ENCODE data around the gene KAT2A.

The KAT2A gene

GRCh38 chr17:42112552-42113176, 8.5 kb downstream of the KAT2A start, which contains the start of gene DHX58:
DHX58 (minus strand) TSS chr17:42112714; CDS start chr17:42111892, 822 bp downstream.
- peak; percentile 70 for DNase-seq

DNA sequence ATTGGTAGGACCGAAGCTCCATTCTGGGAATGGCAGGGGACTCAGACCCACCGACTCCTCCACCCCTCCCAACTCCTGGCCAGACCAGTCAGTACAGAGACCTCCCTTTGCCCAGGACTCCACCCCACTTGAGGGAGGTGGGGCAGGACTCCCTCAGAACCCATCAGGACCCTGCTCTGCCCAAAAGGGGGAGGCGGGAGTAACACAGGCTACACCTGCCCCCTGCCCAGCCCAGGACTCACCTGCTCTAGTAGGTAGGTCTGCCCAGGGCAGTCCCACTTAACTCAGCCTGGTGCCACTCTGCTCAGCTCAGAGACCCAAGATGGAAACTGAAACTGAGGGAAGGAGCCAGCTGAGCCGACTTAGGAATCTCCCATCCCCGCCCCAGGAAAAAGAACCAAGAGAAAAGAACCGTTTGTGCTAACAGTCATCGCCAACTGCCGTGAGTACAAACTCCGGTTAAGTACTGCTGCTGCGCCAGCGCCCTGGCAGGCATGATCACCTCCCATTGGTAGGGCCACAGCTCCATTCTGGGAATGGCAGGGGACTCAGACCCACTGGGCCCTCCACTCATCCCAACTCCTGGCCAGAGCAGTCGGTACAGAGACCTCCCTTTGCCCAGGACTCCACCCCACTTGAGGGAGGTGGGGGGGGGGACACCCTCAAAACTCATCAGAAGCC, 9.2 kb downstream of the KAT2A start:
- no peak for DNase-seq

GRCh38 chr17:42111265-42111636, 9.9 kb downstream of the KAT2A start:
- DNase-seq, result no peak

GRCh38 chr17:42110301-42111264, 10.6 kb downstream of the KAT2A start:
- no peak for DNase-seq

DNA sequence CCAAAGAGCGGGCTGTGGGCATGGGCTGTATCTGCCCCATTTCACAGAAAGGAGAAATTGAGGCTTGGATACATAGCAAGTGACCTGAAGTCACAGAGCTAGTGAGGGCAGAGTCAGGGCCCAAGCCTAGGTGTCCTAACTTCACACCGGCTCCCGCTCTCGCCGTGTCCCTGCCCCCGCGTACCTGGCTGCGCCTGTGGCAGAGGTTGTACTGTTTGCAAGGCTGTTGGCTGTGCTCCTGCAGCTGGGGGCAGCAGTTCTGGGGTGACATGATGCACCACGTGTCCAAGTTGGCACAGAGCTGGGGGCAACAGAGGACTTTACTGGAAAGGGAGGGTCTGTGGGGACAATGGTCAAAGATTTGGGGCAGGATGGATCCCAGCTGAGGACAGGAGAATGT, 12.1 kb downstream of the KAT2A start:
- DNase-seq, result no peak

GRCh38 chr17:42107597-42108576, 13.3 kb downstream of the KAT2A start:
- DNase-seq, result peak; percentile 81

- no peak for DNase-seq
These were observed 14.0 kb downstream of the KAT2A start for GRCh38 chr17:42107124-42107523.

GRCh38 chr17:42106009-42106408, 15.2 kb downstream of the KAT2A start:
- DNase-seq, result no peak

- DNase-seq, result no peak
These were observed 16.9 kb downstream of the KAT2A start for GRCh38 chr17:42104264-42104663.

DNA sequence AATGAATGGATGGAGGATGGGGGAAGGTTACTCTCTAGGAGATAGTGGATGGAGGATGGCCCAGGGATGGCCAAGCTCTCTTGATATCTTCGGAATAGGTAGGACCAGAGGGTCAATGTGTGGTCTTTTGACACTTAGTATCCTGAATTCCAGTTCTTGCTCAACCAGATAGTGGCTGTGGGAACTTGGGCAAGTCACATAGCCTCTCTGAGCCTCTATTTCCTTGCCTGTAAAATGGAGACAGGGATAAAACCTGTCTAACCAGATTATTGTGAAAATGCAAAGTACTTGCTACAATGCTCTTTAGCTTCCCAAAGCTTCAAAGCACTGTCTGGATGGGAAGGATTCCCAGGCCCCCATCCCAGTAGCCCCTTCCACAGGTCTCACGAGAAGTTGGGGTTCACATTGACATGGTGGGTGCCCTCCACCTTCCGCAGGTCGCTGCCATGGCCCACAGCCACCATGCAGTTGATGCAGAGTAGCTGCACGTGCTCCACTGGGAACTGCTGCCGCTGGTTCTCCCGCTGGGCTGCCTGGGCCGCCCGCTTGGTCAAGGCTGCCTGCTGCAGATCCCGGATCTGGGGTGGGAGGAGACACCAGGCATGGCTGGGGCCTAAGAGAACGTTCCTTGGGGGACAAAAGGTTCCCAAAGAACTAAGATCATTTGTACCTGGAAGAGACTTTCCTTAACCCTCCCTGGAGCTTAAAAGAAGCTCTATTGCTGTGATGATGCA, 17.8 kb downstream of the KAT2A start:
- no peak for DNase-seq

GRCh38 chr17:42101513-42102292, 19.5 kb downstream of the KAT2A start:
- DNase-seq, result no peak

GRCh38 chr17:42098730-42099399, 22.3 kb downstream of the KAT2A start:
- DNase-seq, result no peak

DNA sequence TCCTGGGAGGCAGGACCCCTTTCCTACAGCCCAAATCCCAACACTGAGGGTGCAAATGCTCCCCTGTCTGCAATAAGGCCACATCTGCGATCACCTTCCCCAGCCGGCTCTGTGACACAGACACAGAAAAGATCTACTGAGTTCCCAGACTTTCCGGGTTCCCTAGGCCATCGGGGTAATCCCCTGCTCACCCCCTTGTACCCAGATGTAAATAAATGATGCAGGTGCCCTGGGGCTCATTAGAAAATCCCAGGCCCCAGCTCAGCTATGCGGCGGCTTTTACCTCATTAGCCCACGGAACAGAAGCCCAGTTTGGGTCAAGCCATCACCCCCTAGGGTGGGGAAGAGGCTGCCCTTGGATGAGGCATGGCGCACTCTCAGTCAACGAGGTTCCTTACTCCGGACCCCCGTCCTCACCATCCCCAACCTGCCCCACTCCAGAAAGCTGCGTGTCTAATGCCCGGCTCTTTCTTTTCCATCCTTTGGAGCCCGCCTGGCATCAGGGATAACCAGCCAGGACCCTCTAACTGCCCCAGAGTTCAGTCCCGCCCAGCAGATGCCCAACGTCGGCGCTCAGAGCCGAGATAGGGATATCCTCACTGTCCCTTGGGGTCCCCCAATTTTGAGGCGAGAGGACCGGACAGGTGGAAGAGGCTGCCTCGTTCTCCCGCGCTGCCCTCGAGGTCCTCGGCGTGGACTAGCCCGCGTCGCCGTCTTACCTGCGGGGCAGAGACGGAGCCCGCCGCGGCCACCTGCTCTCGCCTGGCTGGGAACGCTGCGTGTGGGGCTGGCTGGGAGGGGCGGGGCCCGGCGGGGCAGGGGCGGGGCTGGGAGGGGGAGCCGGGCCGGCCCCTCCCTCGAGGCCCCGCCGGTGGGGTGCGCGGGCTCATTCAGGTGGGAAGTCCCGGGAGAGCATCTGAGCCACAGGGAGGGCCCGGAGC, 23.2 kb downstream of the KAT2A start, which contains the start of gene ZNF385C:
ZNF385C (minus strand) TSS at position 783 of the 941 bp plus-strand sequence. CDS start 35,417 bp downstream, outside the sequence.
- DNase-seq, result peak; percentile 10

GRCh38 chr17:42096360-42097111, 24.6 kb downstream of the KAT2A start:
- no peak for DNase-seq

DNA sequence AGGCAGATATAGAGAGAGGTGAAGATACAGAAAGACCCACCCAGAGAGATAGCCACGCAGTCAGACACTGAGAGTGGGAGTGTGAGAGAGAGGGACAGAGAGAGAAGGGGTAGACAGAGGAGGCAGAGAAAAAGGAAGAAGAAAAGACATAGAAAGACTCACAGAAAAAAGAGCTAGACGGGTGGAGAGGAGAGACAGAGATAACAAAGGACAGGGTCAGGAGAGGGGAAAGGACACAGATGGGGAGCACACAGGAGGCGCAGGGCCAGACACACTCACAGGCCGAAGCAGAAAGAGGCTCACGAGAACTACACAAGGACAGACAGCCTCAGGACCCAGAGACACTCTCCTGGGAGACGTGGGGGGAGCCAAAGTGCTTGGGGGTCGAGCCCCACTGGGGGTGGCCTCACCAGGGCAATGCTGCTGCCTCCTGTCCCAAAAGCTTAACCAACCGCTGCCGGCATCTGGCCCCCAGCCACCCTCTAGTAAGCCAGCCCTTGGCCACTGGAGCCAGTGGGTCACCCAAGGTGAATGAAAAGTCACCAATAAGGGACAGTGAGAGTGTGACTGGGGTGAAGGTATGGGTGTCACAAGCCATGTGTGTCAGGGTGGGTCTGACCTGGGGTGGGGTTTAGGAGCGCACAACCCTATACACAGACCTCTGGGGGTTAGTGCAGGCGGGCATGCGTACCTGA, 26.6 kb downstream of the KAT2A start:
- no peak for DNase-seq

- DNase-seq, result no peak
These were observed 28.2 kb downstream of the KAT2A start for GRCh38 chr17:42092939-42093338.
